HEK293 (cell line): Measurements from ENCODE around the gene BAIAP2.

Experiments
- BCL11A ChIP-seq: fragments of 450-650 bp; formaldehyde crosslinking; IDR thresholded peaks from 2 replicates; pipeline ENCODE4 v1.5.1; 2016; ENCODE audit warnings: low read depth, missing biosample characterization, missing genetic modification characterization
- KLF16 ChIP-seq: fragments of 450-650 bp; formaldehyde crosslinking; IDR thresholded peaks from 2 replicates; pipeline ENCODE4 v1.5.1; 2017; ENCODE audit warnings: missing biosample characterization, missing genetic modification characterization
- ZNF600 ChIP-seq: fragments of 450-650 bp; formaldehyde crosslinking; IDR thresholded peaks from 2 replicates; pipeline ENCODE4 v1.5.1; 2016; ENCODE audit warnings: missing biosample characterization, missing genetic modification characterization
- ZNF768 ChIP-seq: fragments of 450-650 bp; formaldehyde crosslinking; IDR thresholded peaks from 2 replicates; pipeline ENCODE4 v1.5.1; 2018; ENCODE audit warnings: missing biosample characterization, mild to moderate bottlenecking, missing genetic modification characterization
- TF ChIP-seq, protein P1 (sequence below): fragments of 450-650 bp; formaldehyde crosslinking; IDR thresholded peaks from 2 replicates; pipeline ENCODE4 v1.5.1; 2016; ENCODE audit warnings: missing biosample characterization, missing genetic modification characterization
- TF ChIP-seq, protein P2 (sequence below): fragments of 450-650 bp; formaldehyde crosslinking; IDR thresholded peaks from 2 replicates; pipeline ENCODE4 v1.5.1; 2016; ENCODE audit warnings: missing biosample characterization, missing genetic modification characterization
- TF ChIP-seq, protein P3 (sequence below): fragments of 450-650 bp; formaldehyde crosslinking; IDR thresholded peaks from 2 replicates; pipeline ENCODE4 v1.5.1; 2016; ENCODE audit warnings: missing biosample characterization, missing genetic modification characterization

DNA sequence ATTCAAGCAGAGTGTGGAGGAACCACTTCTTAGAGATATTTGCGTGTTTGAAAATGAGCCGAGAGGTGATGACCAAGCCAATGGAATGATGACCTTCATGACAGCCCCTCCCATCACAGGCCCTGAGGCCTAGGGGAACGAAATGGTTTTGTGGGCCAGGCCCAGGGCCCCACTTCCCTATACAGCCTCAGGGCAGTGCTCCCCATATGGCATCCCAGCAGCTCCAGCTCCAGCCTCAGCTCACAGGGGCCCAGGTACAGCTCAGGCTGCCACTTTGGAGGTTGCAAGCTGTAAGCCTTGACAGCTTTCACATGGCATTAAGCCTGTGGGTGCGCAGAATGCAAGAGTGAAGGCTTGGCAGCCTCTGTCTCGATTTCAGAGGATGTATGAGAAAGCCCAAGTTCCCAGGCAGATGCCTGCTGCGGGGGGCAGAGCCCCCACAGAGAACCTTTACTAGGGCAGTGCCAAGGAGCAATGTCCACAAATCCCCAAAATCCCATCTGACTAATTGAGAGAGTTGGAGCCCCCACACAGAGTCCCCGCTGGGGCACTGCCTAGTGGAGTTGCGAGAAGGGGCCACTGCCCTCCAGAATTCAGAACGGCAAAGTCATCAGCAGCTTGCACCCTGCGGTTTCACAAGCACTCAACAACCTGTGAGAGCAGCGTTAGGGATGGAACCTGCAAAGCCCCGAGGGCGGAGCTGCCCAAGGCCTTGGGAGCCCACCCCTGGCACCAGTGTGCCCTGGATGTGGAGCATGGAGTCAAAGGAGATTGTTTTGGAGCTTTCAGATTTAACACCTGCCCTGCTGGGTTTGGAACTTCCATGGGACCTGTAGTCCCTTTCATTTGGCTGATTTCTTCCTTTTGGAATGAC, 22.1 kb upstream of the BAIAP2 start:
- TF ChIP-seq, protein P1, sequence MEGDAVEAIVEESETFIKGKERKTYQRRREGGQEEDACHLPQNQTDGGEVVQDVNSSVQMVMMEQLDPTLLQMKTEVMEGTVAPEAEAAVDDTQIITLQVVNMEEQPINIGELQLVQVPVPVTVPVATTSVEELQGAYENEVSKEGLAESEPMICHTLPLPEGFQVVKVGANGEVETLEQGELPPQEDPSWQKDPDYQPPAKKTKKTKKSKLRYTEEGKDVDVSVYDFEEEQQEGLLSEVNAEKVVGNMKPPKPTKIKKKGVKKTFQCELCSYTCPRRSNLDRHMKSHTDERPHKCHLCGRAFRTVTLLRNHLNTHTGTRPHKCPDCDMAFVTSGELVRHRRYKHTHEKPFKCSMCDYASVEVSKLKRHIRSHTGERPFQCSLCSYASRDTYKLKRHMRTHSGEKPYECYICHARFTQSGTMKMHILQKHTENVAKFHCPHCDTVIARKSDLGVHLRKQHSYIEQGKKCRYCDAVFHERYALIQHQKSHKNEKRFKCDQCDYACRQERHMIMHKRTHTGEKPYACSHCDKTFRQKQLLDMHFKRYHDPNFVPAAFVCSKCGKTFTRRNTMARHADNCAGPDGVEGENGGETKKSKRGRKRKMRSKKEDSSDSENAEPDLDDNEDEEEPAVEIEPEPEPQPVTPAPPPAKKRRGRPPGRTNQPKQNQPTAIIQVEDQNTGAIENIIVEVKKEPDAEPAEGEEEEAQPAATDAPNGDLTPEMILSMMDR: no peak
- TF ChIP-seq ZNF768 (tag by site-specific recombination) (no peak), KLF16 (no peak), ZNF600 (tag by site-specific recombination) (no peak), BCL11A (tag by site-specific recombination) (no peak)
- TF ChIP-seq, protein P2, sequence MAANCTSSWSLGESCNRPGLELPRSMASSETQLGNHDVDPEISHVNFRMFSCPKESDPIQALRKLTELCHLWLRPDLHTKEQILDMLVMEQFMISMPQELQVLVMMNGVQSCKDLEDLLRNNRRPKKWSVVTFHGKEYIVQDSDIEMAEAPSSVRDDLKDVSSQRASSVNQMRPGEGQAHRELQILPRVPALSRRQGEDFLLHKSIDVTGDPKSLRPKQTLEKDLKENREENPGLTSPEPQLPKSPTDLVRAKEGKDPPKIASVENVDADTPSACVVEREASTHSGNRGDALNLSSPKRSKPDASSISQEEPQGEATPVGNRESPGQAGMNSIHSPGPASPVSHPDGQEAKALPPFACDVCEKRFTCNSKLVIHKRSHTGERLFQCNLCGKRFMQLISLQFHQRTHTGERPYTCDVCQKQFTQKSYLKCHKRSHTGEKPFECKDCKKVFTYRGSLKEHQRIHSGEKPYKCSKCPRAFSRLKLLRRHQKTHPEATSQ (tag by site-specific recombination): no peak
- TF ChIP-seq, protein P3, sequence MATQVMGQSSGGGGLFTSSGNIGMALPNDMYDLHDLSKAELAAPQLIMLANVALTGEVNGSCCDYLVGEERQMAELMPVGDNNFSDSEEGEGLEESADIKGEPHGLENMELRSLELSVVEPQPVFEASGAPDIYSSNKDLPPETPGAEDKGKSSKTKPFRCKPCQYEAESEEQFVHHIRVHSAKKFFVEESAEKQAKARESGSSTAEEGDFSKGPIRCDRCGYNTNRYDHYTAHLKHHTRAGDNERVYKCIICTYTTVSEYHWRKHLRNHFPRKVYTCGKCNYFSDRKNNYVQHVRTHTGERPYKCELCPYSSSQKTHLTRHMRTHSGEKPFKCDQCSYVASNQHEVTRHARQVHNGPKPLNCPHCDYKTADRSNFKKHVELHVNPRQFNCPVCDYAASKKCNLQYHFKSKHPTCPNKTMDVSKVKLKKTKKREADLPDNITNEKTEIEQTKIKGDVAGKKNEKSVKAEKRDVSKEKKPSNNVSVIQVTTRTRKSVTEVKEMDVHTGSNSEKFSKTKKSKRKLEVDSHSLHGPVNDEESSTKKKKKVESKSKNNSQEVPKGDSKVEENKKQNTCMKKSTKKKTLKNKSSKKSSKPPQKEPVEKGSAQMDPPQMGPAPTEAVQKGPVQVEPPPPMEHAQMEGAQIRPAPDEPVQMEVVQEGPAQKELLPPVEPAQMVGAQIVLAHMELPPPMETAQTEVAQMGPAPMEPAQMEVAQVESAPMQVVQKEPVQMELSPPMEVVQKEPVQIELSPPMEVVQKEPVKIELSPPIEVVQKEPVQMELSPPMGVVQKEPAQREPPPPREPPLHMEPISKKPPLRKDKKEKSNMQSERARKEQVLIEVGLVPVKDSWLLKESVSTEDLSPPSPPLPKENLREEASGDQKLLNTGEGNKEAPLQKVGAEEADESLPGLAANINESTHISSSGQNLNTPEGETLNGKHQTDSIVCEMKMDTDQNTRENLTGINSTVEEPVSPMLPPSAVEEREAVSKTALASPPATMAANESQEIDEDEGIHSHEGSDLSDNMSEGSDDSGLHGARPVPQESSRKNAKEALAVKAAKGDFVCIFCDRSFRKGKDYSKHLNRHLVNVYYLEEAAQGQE (tag by site-specific recombination): no peak
